ENCODE data around the gene GALNT1. TPM values are rescaled to one million over a fixed set of nuclear protein-coding genes. Genes with fewer than 3 reads are reported as not detected.

Gene GALNT1
- total and polyA plus RNA-seq, 8 donors, result 11.2 to 83.9 (median 13.8) TPM

DNA sequence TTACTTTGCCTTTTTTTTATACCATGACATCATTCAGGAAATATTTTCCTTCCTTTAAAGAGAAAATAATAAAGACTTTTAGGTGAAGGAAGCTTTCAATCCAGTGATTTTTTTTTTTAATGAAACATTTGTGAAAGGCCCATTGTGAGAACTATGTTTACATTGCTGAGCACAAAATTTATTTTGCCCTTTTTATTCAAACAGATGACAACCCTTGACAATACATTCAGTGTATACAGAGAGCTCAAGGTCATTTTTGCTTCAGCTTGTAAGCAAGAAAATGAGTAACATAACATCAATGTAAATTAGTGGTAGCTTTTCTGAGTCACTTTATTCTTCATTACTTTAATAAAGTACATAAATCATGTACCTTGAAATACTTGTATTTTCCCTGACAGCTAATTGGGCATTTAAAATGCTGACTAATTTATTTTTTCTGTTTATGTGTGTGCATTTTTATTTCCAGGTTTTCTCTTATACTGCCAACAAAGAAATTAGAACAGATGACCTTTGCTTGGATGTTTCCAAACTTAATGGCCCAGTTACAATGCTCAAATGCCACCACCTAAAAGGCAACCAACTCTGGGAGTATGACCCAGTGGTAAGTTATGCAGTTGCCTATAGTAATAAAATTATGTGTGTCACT, 121.6 kb downstream of the GALNT1 start:
- Histone ChIP-seq H3K9me3 (no peaks in the 10 kb centered on the region), H3K4me1 (no peaks in the 10 kb centered on the region), H3K36me3 (peaks cover 0 to 51% (median 38%) of the 10 kb centered on the region in 4 donors), H3K27me3 (no peaks in the 10 kb centered on the region), H3K27ac (no peak overlapping the region), H3K4me3 (no peak overlapping the region)
- TF ChIP-seq POLR2A (IDR thresholded peaks at IDR 0.05) (no peak), POLR2AphosphoS5 (IDR thresholded peaks at IDR 0.05) (no peak), EP300 (IDR thresholded peaks at IDR 0.05) (no peak)
- TF ChIP-seq, protein P1, sequence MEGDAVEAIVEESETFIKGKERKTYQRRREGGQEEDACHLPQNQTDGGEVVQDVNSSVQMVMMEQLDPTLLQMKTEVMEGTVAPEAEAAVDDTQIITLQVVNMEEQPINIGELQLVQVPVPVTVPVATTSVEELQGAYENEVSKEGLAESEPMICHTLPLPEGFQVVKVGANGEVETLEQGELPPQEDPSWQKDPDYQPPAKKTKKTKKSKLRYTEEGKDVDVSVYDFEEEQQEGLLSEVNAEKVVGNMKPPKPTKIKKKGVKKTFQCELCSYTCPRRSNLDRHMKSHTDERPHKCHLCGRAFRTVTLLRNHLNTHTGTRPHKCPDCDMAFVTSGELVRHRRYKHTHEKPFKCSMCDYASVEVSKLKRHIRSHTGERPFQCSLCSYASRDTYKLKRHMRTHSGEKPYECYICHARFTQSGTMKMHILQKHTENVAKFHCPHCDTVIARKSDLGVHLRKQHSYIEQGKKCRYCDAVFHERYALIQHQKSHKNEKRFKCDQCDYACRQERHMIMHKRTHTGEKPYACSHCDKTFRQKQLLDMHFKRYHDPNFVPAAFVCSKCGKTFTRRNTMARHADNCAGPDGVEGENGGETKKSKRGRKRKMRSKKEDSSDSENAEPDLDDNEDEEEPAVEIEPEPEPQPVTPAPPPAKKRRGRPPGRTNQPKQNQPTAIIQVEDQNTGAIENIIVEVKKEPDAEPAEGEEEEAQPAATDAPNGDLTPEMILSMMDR (IDR thresholded peaks at IDR 0.05), result no peak
- no peak for DNase-seq
- intact Hi-C loops (cut with DNase I; ENCODE audit: low total_unique reads), result no loop called here

DNA sequence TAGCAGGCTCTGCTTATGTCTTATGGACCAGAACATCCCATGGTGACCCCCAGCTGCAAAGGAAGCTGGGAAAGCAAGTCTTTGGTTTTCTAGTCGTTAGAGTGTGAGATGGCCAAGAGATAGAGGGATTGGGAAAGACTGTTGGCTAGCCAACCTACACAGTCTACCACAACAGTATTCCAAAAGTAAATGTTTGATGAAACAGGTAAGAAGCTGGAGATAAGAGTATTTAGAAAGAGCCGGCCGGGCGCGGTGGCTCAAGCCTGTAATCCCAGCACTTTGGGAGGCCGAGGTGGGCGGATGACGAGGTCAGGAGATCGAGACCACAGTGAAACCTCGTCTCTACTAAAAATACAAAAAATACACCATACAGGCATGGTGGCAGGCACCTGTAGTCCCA, 124.4 kb downstream of the GALNT1 start:
- DNase-seq, result no peak
- 42 to 77% (median 73%) methylated on average over 10 of the region's 10 CpGs for WGBS, 5 donors
- Histone ChIP-seq H3K36me3 (peaks cover 7 to 51% (median 44%) of the 10 kb centered on the region in 4 donors), H3K9me3 (no peaks in the 10 kb centered on the region), H3K27ac (no peak overlapping the region), H3K27me3 (no peaks in the 10 kb centered on the region), H3K4me1 (no peaks in the 10 kb centered on the region), H3K4me3 (no peak overlapping the region)
- TF ChIP-seq POLR2AphosphoS5 (IDR thresholded peaks at IDR 0.05), result no peak
- TF ChIP-seq, protein P1 (IDR thresholded peaks at IDR 0.05), result no peak
- TF ChIP-seq POLR2A (IDR thresholded peaks at IDR 0.05), result no peak
- TF ChIP-seq EP300 (IDR thresholded peaks at IDR 0.05), result no peak
- intact Hi-C loops (cut with DNase I; ENCODE audit: low total_unique reads), result no loop called here

DNA sequence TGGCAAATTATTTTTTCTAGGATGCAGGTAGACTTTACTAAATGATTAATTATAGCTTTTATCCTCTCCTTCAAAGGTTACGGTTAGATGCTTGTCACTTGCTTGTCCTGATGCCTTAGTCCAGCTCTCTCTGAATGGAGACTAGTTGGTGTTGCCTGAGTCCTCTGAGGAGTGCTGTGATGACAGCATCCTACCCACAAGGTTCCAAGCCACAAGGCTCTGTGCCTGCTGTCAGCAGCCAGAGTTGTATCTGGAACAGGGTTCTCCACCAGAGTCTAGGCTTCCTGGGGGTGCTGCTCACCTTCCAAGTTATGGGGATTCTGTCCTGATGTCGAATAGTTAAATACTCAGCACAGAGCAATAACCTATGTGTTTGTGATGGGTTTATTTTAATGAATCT, 125.7 kb downstream of the GALNT1 start:
- H3K36me3 ChIP-seq, result peaks cover 7 to 51% (median 47%) of the 10 kb centered on the region in 4 donors

DNA sequence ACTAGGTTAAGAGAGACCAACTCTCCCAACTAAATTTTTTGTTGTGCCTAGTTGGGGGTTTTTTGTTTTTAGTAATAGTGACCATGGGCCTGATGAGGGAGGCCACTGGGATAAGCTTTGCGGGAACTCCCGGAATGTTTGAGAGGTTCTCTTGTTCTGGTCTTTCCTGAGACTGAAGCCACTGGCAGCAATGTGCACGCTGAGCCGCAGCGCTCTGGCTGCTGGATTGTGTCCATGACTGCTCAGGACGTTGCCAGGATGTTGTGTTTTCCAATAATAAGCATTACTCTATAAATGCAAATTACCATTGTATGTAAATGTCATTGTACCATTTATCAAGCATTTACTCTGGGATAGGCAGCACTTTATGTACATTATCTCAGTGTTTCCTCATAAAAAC, 126.1 kb downstream of the GALNT1 start:
- Histone ChIP-seq H3K36me3 (peaks cover 7 to 53% (median 48%) of the 10 kb centered on the region in 4 donors), H3K4me1 (no peaks in the 10 kb centered on the region), H3K27ac (no peak overlapping the region), H3K4me3 (no peak overlapping the region), H3K27me3 (no peaks in the 10 kb centered on the region), H3K9me3 (no peaks in the 10 kb centered on the region)
- DNase-seq, result peak in 1 of 2 donors; percentile 16
- WGBS, 5 donors, result 76 to 88% (median 86%) methylated on average over 6 of the region's 6 CpGs
- TF ChIP-seq, protein P1 (IDR thresholded peaks at IDR 0.05), result no peak
- TF ChIP-seq POLR2AphosphoS5 (IDR thresholded peaks at IDR 0.05), result no peak
- no peak for TF ChIP-seq POLR2A (IDR thresholded peaks at IDR 0.05)
- no peak for TF ChIP-seq EP300 (IDR thresholded peaks at IDR 0.05)
- intact Hi-C loops (cut with DNase I; ENCODE audit: low total_unique reads), result no loop called here

More for the DNA sequence above, 125.7 kb downstream of the GALNT1 start:
- DNase-seq, result no peak
- TF ChIP-seq POLR2AphosphoS5 (IDR thresholded peaks at IDR 0.05), result no peak
- TF ChIP-seq, protein P1 (IDR thresholded peaks at IDR 0.05), result no peak
- no peak for TF ChIP-seq EP300 (IDR thresholded peaks at IDR 0.05)
- TF ChIP-seq POLR2A (IDR thresholded peaks at IDR 0.05), result no peak
- no peaks in the 10 kb centered on the region for H3K27me3 ChIP-seq
- no peaks in the 10 kb centered on the region for H3K9me3 ChIP-seq
- intact Hi-C loops (cut with DNase I; ENCODE audit: low total_unique reads), result no loop called here
- 89 to 100% (median 99%) methylated on average over 2 of the region's 2 CpGs for WGBS, 5 donors
- H3K4me3 ChIP-seq, result no peak overlapping the region
- no peaks in the 10 kb centered on the region for H3K4me1 ChIP-seq
- no peak overlapping the region for H3K27ac ChIP-seq

All from stomach (tissue), 9 donors.